Measurements from ENCODE around the gene SPARCL1.

The SPARCL1 gene

DNA sequence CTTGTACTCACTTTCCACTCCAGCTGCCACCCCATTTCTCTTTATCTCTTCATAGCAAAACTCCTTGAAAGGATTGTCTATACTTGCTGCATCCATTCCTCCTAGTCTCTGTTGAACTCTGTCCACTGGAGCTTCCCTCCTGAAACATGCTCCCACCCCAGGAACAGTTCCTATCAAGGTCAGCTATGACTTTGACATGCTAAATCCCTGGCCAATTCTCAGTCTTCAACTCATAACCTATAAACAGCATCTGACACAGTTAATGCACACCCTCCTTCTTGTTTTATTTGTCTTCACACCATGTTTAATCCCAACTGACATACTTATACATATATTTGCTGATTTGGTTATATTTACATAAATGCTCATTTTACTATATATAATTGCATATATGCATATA lies 47.8 kb downstream of the SPARCL1 start:
- no peak for TF ChIP-seq CTCF (IDR thresholded peaks at IDR 0.05)
- H3K4me1 Mint-ChIP-seq: no peaks in the 10 kb centered on the region
- H3K27me3 Mint-ChIP-seq (ENCODE audit: low read depth, poor library complexity): peaks cover 5% of the 10 kb centered on the region
- H3K9me3 Mint-ChIP-seq: peaks cover 30% of the 10 kb centered on the region
- no peak overlapping the region for H3K4me3 Mint-ChIP-seq
- peaks cover 38% of the 10 kb centered on the region for H3K36me3 Mint-ChIP-seq (ENCODE audit: low read depth)
- H3K27ac Mint-ChIP-seq: no peak overlapping the region
- no peak for DNase-seq

GRCh38 chr4:87478732-87479250 lies 50.4 kb downstream of the SPARCL1 start:
- TF ChIP-seq CTCF (IDR thresholded peaks at IDR 0.05): no peak
- H3K27me3 Mint-ChIP-seq (ENCODE audit: low read depth, poor library complexity): peaks cover 5% of the 10 kb centered on the region
- H3K4me1 Mint-ChIP-seq: no peaks in the 10 kb centered on the region
- H3K9me3 Mint-ChIP-seq: peaks cover 6% of the 10 kb centered on the region
- DNase-seq: no peak
- no peak overlapping the region for H3K4me3 Mint-ChIP-seq
- no peak overlapping the region for H3K27ac Mint-ChIP-seq
- H3K36me3 Mint-ChIP-seq (ENCODE audit: low read depth): peaks cover 21% of the 10 kb centered on the region

DNA sequence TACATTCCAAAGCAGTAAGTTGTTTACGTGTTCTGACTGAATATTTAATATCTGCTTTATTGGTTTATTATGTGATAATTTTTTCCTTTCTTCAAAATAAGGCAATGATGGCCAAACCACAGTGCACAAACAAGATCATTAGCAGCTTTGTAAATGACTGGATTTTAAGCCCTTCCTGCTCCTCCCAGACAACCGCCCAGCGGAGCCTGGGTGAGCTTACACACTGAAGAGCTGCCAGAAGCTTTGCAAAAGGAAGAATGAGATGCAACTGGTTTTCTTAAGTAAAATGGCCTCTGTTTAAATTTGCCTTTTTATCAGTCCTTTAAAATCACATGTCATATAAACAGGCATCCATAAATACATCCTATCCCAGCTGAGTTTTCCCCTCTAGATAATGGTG lies 52.2 kb downstream of the SPARCL1 start:
- Mint-ChIP-seq H3K27ac (no peak overlapping the region), H3K36me3 (ENCODE audit: low read depth) (peaks cover 13% of the 10 kb centered on the region)

DNA sequence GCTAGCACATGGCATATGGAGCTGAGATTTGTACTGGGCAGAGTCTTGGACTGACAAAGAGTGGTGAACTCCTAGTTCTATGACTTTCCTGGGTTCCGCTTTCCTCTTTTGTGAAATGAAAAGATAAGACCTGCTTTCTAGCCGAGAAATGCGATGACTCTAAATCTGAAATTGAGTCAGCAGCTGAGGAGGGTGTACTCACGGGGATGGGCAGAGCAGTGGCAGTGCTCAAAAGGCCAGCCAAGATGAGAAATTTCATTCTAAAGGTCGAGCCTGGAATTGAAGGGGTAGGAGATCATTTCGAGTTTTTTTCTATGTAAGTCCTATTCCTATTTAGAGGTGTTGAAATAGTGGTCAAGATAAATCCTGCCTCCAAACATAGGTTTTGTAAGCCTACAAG lies 59.8 kb downstream of the SPARCL1 start:
- DNase-seq: no peak
- Mint-ChIP-seq H3K27ac (peak overlapping the region; percentile 32), H3K9me3 (no peaks in the 10 kb centered on the region), H3K27me3 (ENCODE audit: low read depth, poor library complexity) (no peaks in the 10 kb centered on the region), H3K4me1 (peaks cover 9% of the 10 kb centered on the region), H3K4me3 (no peak overlapping the region), H3K36me3 (ENCODE audit: low read depth) (no peaks in the 10 kb centered on the region)
- no peak for TF ChIP-seq CTCF (IDR thresholded peaks at IDR 0.05)

More for the DNA sequence above, 52.2 kb downstream of the SPARCL1 start:
- Mint-ChIP-seq H3K4me1 (no peaks in the 10 kb centered on the region), H3K4me3 (no peak overlapping the region), H3K9me3 (no peaks in the 10 kb centered on the region), H3K27me3 (ENCODE audit: low read depth, poor library complexity) (peaks cover 5% of the 10 kb centered on the region)
- no peak for TF ChIP-seq CTCF (IDR thresholded peaks at IDR 0.05)
- no peak for DNase-seq

- H3K27ac Mint-ChIP-seq: no peak overlapping the region
- no peaks in the 10 kb centered on the region for H3K27me3 Mint-ChIP-seq (ENCODE audit: low read depth, poor library complexity)
- TF ChIP-seq CTCF (IDR thresholded peaks at IDR 0.05): peak; percentile 63
- H3K9me3 Mint-ChIP-seq: no peaks in the 10 kb centered on the region
- H3K4me3 Mint-ChIP-seq: no peak overlapping the region
- H3K4me1 Mint-ChIP-seq: peaks cover 9% of the 10 kb centered on the region
- DNase-seq: no peak
- peaks cover 4% of the 10 kb centered on the region for H3K36me3 Mint-ChIP-seq (ENCODE audit: low read depth)
Observed at GRCh38 chr4:87465739-87466366, 63.3 kb downstream of the SPARCL1 start.

GRCh38 chr4:87462102-87462501 lies 67.1 kb downstream of the SPARCL1 start:
- DNase-seq: no peak
- Mint-ChIP-seq H3K27ac (no peak overlapping the region), H3K36me3 (ENCODE audit: low read depth) (peaks cover 34% of the 10 kb centered on the region), H3K4me3 (no peak overlapping the region), H3K4me1 (peaks cover 9% of the 10 kb centered on the region), H3K27me3 (ENCODE audit: low read depth, poor library complexity) (no peaks in the 10 kb centered on the region), H3K9me3 (peaks cover 8% of the 10 kb centered on the region)
- TF ChIP-seq CTCF (IDR thresholded peaks at IDR 0.05): no peak
